ENCODE results near the gene SOX12.

The SOX12 gene

DNA sequence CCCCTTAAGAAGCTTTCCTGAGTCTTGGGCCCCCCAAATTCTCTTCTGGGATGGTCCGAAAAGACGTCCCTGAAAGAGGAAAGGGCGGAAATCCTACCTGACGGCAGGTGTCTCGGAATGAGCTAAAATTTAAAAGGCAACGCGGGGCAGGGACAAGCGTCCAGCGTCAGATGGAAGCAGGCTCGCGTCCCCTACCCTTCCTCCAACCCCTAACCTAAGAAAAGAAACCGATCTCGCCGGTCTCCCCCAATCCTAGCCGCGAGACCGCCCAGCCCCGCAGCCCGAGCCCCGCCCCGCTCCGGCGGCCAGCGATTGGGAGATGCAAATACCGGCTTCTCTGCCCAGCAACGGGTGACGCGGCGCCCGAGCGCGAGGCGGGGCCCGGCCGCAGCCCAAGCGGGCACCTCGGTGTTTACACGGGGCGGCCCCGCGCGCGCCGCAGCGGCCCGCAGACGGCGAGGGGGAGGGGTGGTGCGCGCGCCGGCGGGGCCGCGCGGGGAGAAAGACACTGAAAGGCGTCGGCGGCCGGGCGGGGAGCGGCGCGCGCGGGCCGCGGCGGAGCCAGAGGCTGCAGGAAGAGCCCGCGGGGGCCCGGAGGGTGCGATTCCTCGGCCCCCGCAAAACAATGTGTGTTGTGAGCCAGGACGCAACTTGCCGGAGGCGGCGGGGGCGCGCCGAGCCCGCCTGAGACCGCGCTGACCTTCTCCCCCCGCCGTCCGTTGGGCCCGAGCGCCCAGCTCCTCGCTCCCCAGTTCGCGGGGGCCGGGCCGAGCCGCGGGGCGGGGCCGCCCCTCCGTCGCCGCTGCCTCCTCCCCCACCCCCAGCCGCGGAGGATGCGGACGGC, at the start of gene SOX12:
TSS of gene SOX12 (plus strand) at position 508 of the 844 bp plus-strand sequence. CDS start 373 bp downstream, outside the sequence.
- DNase-seq (ENCODE audit: low read depth), result peak; percentile 97

- no peak for DNase-seq (ENCODE audit: low read depth)
Observed at GRCh38 chr20:275791-276190, 49.6 kb upstream of the SOX12 start.

DNA sequence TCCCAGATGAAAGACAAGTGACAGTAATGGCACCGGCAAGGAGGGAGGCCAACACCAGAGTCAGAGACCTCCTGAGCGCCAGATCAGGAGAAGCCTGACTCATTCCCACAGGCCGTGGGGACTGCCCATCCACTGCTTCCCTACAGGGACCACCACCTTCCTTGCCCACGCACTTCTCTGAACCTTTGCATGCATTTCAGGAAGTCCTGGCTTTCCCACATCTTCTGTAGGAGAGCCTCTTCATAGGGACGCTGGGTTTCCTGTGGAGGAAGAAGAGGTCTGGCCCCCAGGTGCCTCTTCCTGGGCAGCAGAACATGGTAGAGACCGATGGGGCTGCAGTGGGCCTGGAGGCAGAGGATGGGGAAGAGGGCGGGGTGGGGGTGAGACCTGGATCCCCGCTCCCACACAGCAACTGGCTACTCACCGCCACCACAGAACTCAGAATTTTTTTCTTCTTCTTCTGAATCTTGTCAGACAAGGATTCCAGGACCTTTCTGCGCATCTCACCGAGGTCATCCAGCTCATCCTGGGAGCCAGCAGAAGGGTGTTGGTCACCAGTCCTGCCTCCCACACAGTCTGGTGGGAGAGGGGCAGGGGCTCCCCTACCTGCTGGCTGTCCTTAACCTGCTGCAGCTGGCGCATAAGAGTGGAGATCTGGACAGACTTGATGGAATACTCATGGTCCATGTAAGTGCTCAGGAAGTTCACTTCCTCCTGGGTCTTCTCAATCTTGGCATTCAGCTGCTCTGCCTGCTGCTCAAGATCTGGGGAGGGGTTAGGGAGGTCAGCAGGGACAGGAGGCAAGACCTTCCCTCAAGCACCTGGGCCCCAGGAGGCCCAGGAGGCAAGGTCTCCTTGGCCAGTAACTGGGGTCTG, 48.5 kb upstream of the SOX12 start:
- DNase-seq (ENCODE audit: low read depth), result no peak

DNA sequence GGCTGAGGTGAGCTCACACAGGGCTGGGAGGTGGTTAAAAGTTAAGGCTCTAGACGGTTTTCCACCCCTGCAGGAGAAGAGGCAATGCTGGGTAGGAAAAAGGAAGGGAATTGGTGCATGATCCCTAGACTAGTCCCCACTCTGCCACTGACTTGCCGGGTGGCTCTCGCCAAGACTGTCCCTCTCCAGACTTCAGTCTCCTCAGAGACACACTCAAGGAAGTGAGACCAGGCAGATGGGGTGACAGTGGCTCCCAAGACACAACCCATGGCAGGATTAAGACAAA, 47.9 kb upstream of the SOX12 start:
- DNase-seq (ENCODE audit: low read depth), result no peak

- no peak for DNase-seq (ENCODE audit: low read depth)
Observed at GRCh38 chr20:278181-278580, 47.2 kb upstream of the SOX12 start.

DNA sequence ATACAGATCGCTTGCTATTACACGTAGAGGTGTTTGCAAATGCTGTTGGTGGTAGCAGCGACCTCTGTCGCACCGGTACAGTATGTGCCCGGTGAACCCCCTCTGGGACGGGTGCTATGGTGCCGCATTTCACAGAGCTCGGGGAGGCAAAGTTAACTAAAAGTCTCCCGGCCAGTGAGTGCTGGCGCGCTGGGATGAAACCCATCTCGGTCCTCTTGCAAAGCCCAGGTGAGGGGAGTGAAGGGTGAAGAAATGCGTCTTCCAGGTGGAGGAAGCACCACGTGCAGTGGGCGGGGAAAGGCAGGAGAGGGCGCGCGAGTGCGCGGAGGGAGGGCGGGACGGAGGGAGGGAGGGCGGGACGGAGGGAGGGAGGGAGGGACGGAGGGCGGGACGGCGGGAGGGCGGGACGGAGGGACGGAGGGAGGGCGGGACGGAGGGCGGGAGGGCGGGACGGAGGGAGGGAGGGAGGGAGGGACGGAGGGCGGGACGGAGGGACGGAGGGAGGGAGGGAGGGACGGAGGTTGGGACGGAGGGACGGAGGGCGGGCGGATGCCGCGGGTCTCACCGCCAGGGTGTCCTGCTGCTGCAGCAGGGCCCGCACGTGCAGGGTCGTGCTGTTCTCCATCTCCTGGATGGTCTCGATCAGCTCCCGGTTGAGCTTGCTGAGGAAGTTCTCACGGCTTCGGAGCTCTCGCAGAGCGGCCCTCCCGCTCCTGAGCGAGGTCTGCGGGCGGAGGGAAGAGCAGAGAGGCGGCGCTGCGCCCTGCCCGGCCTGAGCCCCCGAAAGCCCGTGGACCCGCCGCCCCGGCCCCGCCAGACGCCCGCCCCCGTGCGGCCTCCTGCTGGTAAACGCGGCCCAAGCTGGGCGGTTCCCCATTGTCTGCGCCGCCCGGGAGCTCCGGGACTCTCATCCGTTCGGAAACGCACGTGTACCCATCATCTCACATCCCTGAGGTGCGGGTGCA, 46.5 kb upstream of the SOX12 start:
- DNase-seq (ENCODE audit: low read depth), result no peak

DNA sequence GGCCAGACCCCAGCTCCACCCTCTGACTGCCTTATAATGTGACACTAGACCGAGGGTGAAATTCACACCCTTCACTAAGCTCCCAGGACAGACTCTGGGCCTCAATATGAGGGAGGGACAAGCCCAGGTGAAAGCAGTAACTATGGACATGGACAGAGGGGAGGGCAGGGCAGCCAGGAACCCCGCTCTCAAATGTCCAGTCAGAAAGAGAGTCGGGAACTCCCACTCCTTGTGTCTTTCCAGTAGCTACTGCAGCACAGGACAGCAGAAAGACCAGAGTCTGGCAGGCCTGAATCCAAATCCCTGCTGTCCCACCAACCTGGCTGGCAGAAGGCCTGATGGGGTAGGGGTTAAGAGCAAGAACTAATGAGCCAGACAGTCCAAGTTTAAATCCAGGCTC, 41.2 kb upstream of the SOX12 start:
- DNase-seq (ENCODE audit: low read depth), result no peak

DNA sequence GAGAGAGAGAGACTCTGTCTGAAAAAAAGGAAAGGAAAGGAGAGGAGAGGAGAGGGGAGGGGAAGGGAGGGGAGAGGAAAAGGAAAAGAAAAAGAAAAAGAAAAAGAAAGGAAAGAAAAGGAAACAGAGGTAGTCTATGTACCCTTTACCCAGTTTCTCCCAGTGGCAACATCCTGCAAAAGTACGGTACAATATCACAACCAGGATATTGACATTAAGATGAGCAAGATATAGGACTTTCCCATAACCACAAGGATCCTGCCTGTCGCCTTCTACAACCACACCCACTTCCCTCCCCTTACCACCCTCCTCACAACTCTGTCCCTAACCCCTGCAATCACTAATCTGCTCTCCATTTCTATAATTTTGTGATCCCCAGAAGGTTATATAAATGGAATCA, 38.8 kb upstream of the SOX12 start:
- DNase-seq (ENCODE audit: low read depth), result no peak

DNA sequence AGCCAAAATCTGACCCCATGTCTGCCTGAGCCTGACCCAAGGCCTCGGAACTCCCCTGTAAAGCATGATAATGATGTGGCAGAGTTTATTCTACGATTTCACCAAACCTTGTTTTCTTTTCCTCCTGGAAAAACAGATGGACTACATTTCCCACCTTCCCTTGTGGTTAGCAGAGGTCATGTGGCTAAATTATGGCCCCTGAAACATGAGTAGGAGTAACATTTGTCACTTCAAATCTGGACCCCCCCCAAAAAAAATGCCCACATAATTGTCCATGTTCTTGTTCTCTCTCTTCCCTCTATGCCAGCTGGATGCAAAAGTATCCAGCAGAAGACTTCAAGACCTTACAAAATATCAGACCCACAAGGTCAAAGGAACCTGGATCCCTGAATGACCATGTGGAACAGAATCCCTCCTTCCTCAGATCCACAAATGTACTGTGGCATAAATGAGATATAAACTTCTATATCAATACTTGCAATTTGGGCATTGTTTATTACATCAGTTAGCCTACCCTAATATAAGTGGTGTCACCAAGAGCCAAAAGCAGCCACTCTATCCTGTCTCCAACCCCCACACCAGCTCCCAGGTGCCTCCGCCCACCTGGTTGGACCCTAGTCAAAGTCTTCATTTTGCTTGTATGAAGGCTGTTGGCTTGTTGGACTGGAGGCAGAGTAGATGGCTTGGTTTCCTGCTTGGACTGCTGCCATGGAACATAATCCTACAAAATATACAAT, 36.2 kb upstream of the SOX12 start:
- DNase-seq (ENCODE audit: low read depth), result no peak

DNA sequence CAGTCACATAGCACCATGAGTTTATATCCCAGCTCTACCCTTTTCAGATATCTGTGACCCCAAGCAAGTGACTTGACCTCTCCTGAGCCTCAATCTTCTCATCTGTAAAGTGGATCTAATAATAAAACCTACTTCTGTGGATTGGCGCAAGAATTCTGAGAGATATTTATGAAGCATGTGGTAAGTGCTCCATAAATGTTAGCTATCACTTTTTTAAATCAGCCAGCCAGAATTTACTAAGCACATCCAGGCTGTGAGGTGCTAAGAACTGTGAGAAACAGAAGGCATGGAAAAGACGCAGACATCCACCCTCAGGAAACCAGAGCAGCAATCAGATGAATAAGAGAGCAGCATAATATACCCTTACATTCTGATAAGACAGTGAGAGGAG, 35.7 kb upstream of the SOX12 start:
- no peak for DNase-seq (ENCODE audit: low read depth)

DNA sequence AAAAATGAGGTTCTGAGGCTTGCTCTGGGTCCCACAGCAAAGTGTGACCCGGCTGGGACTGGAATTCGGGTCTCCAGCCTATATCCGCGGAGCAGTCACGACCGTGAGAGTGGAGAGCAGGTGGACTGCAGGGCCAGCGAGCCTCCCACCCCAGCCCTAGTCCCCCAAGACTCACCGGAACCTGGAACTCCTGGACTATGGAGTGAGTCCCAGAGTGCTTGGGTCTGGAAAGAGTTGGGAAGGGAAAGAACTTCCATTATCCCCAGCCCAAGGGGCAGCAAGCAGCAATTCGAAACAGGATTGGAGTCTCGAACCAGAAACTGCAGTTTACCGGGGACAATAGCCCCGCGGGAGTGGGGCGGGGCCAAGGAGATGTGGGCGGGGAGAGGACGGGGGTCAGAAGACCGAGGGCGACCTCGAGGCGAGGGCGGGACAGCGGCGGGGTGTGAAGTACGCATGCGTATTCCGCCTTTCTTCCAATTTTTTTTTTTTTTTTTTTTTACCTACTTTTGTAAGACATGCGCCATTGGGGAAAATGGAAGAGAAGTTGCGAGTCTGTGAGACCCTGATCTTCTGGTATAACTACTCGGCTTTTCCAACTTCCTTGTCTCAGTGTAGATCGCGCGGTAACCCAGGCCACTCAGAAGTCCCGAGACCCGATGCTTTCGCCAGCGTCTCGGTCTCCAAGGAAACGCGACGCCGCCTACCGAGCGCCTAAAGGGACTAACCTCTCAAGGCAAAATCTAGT, 35.1 kb upstream of the SOX12 start, which contains the start of gene C20orf96:
TSS of gene C20orf96 (minus strand) at position 667 of the 748 bp plus-strand sequence. CDS start at position 527, 140 bp downstream.
- peak; percentile 73 for DNase-seq (ENCODE audit: low read depth)

- DNase-seq (ENCODE audit: low read depth), result no peak
Observed at GRCh38 chr20:294602-295001, 30.8 kb upstream of the SOX12 start.

- DNase-seq (ENCODE audit: low read depth), result no peak
Observed at GRCh38 chr20:295804-296203, 29.5 kb upstream of the SOX12 start.

- peak; percentile 73 for DNase-seq (ENCODE audit: low read depth)
Observed at GRCh38 chr20:297098-297924, 28.0 kb upstream of the SOX12 start, which contains the start of gene ZCCHC3. Gene ZCCHC3 (plus strand): TSS chr20:297570. CDS start chr20:297587, 17 bp downstream.

GRCh38 chr20:297925-298775, 27.2 kb upstream of the SOX12 start:
- DNase-seq (ENCODE audit: low read depth), result no peak

DNA sequence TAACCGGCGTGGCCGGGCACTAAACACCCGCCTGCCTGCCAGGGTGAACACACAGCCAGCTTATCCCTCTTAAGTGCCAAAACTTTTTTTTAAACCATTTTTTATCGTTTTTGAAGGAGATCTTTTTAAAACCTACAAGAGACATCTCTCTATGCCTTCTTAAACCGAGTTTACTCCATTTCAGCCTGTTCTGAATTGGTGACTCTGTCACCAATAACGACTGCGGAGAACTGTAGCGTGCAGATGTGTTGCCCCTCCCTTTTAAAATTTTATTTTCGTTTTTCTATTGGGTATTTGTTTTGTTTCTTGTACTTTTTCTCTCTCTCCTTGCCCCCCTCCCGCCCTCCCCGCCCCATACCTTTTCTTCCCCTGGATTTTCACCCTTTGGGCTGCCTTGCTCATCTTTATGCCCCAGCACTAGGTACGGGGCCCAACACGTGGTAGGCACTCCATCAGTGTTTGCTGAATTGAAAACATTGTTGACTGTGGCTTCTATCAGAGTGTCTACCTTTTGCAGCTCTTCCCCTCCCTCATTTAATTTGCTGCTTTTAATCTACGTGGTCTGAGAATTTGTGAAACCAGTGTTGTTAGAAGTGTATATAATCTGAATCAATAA, 26.5 kb upstream of the SOX12 start:
- DNase-seq (ENCODE audit: low read depth), result no peak

- DNase-seq (ENCODE audit: low read depth), result no peak
Observed at GRCh38 chr20:300345-300990, 24.9 kb upstream of the SOX12 start.
